Aorta (tissue), 5 donors: Measurements from ENCODE around the gene GPN1. TPM values are rescaled to one million over a fixed set of nuclear protein-coding genes. Genes with fewer than 3 reads are reported as not detected.

Experiments used
- ATAC-seq: fragments of 200-7000 bp; cut with Tn5 transposase; one replicate; pipeline ENCODE4 v1.9.1; 2022; ENCODE audit warnings: moderate library complexity; ENCODE audit not compliant: low FRiP score
- DNase-seq, 2 donors: peaks; one replicate each; pipeline ENCODE4 v3.0.0-alpha.2; 2020
- H3K27ac ChIP-seq, 2 donors: one replicate each; pipeline ENCODE4 v1.5.1; 2013; ENCODE audit warnings: low read length in 2 of 2, mild to moderate bottlenecking in 2 of 2, moderate library complexity in 2 of 2, control low read depth in 1 of 2, inconsistent platforms in 1 of 2, low read depth in 1 of 2
- H3K27me3 ChIP-seq, 2 donors: one replicate each; pipeline ENCODE4 v1.6.1; 2013; ENCODE audit warnings: control low read depth in 1 of 2, low read length in 1 of 2, mild to moderate bottlenecking in 1 of 2, moderate library complexity in 1 of 2; ENCODE audit not compliant: insufficient read depth in 2 of 2, control insufficient read depth in 1 of 2
- H3K36me3 ChIP-seq, 2 donors: one replicate each; pipeline ENCODE4 v1.6.1; 2013; ENCODE audit warnings: control low read depth in 1 of 2, low read length in 1 of 2, mild to moderate bottlenecking in 1 of 2; ENCODE audit not compliant: insufficient read depth in 2 of 2, control insufficient read depth in 1 of 2
- H3K4me1 ChIP-seq, 2 donors: one replicate each; pipeline ENCODE4 v1.6.1; 2013; ENCODE audit warnings: low read length in 2 of 2, control low read depth in 1 of 2, mild to moderate bottlenecking in 1 of 2, moderate library complexity in 1 of 2; ENCODE audit not compliant: insufficient read depth in 2 of 2, control insufficient read depth in 1 of 2
- H3K4me3 ChIP-seq, 2 donors: one replicate each; pipeline ENCODE4 v1.5.1; 2013; ENCODE audit warnings: low read length in 2 of 2, control low read depth in 1 of 2, mild to moderate bottlenecking in 1 of 2
- H3K9me3 ChIP-seq: one replicate; pipeline ENCODE4 v1.6.1; 2013; ENCODE audit warnings: mild to moderate bottlenecking, low read length; ENCODE audit not compliant: control insufficient read depth
- WGBS, 2 donors: extraction: QIAGEN DNeasy Blood & Tissue Kit; methylation state at CpG; one replicate each; pipeline ENCODE4 v1.1.7; 2013; 5-methylcytosine and 5-hydroxymethylcytosine counted together
- intact Hi-C, 2 donors: fragments of 100-400 bp; cut with DNase I; formaldehyde crosslinking; loops; one replicate each; pipeline versions ENCODE4 v1.14.2 to v1.15.0; 2022
- polyA plus RNA-seq, 2 donors: library from polyadenylated mRNA; stranded (reverse); fragments of 200-250 nt; gene quantifications; one replicate each; pipeline ENCODE4 v1.2.3, GENCODE V29; 2013
- total RNA-seq, 2 donors: library from RNA; stranded (reverse); fragmentation: NEBNext Ultra II Directional; extraction: Animal tissue kit (Norgen Biotek cat#: 25700); gene quantifications; one replicate each; pipeline ENCODE4 v1.2.1, GENCODE V29; 2021
- donor health status: healthy with polysubstance abuse.
- donor health status: Bipolar disorder and iron deficiency.
- donor health status: DM: no; HTN: no; CAD: no.
- donor health status: DM: no; HTN: no; CAD: no.
- donor health status: DM: yes; HTN: yes; CAD: no.

The GPN1 gene
- total and polyA plus RNA-seq, 4 donors = 16.4 to 24.8 (median 21.2) TPM

- DNase-seq (no peak), ATAC-seq (no peak)
- no peak overlapping the region for H3K4me3 ChIP-seq
- no peaks in the 10 kb centered on the region for H3K9me3 ChIP-seq
- 96 to 100% methylated on average over 1 of the region's 1 CpG for WGBS, 2 donors
- H3K4me1 ChIP-seq = peaks cover 0 to 2% of the 10 kb centered on the region in 2 donors
- H3K36me3 ChIP-seq = peaks cover 4 to 8% of the 10 kb centered on the region in 2 donors
- H3K27ac ChIP-seq = no peak overlapping the region
- H3K27me3 ChIP-seq = no peaks in the 10 kb centered on the region
- intact Hi-C loops = no loop called here
Measured at GRCh38 chr2:27687232-27687631, 58.4 kb downstream of the GPN1 start.

GRCh38 chr2:27689424-27689823, 60.6 kb downstream of the GPN1 start:
- Histone ChIP-seq H3K4me3 (no peak overlapping the region), H3K9me3 (no peaks in the 10 kb centered on the region), H3K27me3 (no peaks in the 10 kb centered on the region), H3K36me3 (peaks cover 4 to 8% of the 10 kb centered on the region in 2 donors), H3K4me1 (no peaks in the 10 kb centered on the region), H3K27ac (no peak overlapping the region)
- no peak for DNase-seq
- 94 to 96% methylated on average over 2 of the region's 2 CpGs for WGBS, 2 donors
- intact Hi-C loops = no loop called here
- ATAC-seq = no peak

- Histone ChIP-seq H3K27me3 (no peaks in the 10 kb centered on the region), H3K4me1 (no peaks in the 10 kb centered on the region), H3K4me3 (no peak overlapping the region), H3K36me3 (peaks cover 4 to 8% of the 10 kb centered on the region in 2 donors), H3K27ac (no peak overlapping the region), H3K9me3 (no peaks in the 10 kb centered on the region)
- ATAC-seq (no peak), DNase-seq (no peak)
- intact Hi-C loops = no loop called here
Measured at GRCh38 chr2:27690052-27690451, 61.2 kb downstream of the GPN1 start.

GRCh38 chr2:27697660-27698059, 68.8 kb downstream of the GPN1 start:
- Histone ChIP-seq H3K36me3 (peaks cover 0 to 4% of the 10 kb centered on the region in 2 donors), H3K9me3 (no peaks in the 10 kb centered on the region), H3K4me3 (no peak overlapping the region), H3K4me1 (no peaks in the 10 kb centered on the region), H3K27me3 (no peaks in the 10 kb centered on the region), H3K27ac (no peak overlapping the region)
- no peak for DNase-seq
- intact Hi-C loops = no loop called here
- ATAC-seq = no peak
- 58 to 62% methylated on average over 1 of the region's 1 CpG for WGBS, 2 donors

Other genes starting within 250 kb of the GPN1 start
- 10 to 100 TPM; 15.3 to 18.7 TPM for gene ZNF513, start 248.3 kb upstream of the GPN1 start, total RNA-seq
- 10 to 100 TPM in 1 of 2 donors, 1 to 10 TPM in 1; 5.5 to 32.7 TPM for gene ZNF513, start 248.3 kb upstream of the GPN1 start, polyA plus RNA-seq
- gene PPM1G, start 219.5 kb upstream of the GPN1 start, total RNA-seq = 10 to 100 TPM; 39.5 to 42.7 TPM
- 10 to 100 TPM; 37.3 to 40.7 TPM for gene PPM1G, start 219.5 kb upstream of the GPN1 start, polyA plus RNA-seq
- gene NRBP1, start 200.4 kb upstream of the GPN1 start, total RNA-seq = 10 to 100 TPM; 94.5 to 99.8 TPM
- 10 to 100 TPM; 51.2 to 81.2 TPM for gene NRBP1, start 200.4 kb upstream of the GPN1 start, polyA plus RNA-seq
- gene KRTCAP3, start 186.7 kb upstream of the GPN1 start, total RNA-seq = 1 to 10 TPM; 1.8 to 2.4 TPM
- 10 to 100 TPM in 1 of 2 donors, 1 to 10 TPM in 1; 3.9 to 13.9 TPM for gene KRTCAP3, start 186.7 kb upstream of the GPN1 start, polyA plus RNA-seq
- 10 to 100 TPM; 24.8 to 45.7 TPM for gene IFT172, start 139.3 kb upstream of the GPN1 start, total RNA-seq
- 10 to 100 TPM in 1 of 2 donors, 1 to 10 TPM in 1; 8.1 to 64.9 TPM for gene IFT172, start 139.3 kb upstream of the GPN1 start, polyA plus RNA-seq
- 10 to 100 TPM; 12.1 to 18.6 TPM for gene FNDC4, start 133.8 kb upstream of the GPN1 start, total RNA-seq
- gene FNDC4, start 133.8 kb upstream of the GPN1 start, polyA plus RNA-seq = 10 to 100 TPM; 21.4 to 39.0 TPM
- gene GCKR, start 132.2 kb upstream of the GPN1 start, total RNA-seq = 1 to 10 TPM in 1 of 2 donors, under 1 TPM in 1; 0.69 to 2.4 TPM
- gene GCKR, start 132.2 kb upstream of the GPN1 start, polyA plus RNA-seq = 1 to 10 TPM in 1 of 2 donors, under 1 TPM in 1; 0.13 to 7.7 TPM
- gene ZNF512, start 46.0 kb upstream of the GPN1 start, total RNA-seq = 10 to 100 TPM; 29.5 to 41.7 TPM
- 10 to 100 TPM; 12.1 to 21.2 TPM for gene ZNF512, start 46.0 kb upstream of the GPN1 start, polyA plus RNA-seq
- gene CCDC121, start within 50 bp of the GPN1 start, total RNA-seq = 1 to 10 TPM; 2.2 to 3.6 TPM
- gene CCDC121, start within 50 bp of the GPN1 start, polyA plus RNA-seq = 1 to 10 TPM; 2.4 to 4.5 TPM
- gene SUPT7L, start 34.6 kb downstream of the GPN1 start, total RNA-seq = 10 to 100 TPM; 25.2 to 32.1 TPM
- gene SUPT7L, start 34.6 kb downstream of the GPN1 start, polyA plus RNA-seq = 10 to 100 TPM in 1 of 2 donors, 1 to 10 TPM in 1; 9.4 to 45.5 TPM
- gene SLC4A1AP, start 34.8 kb downstream of the GPN1 start, total RNA-seq = 10 to 100 TPM; 17.8 to 19.7 TPM
- gene SLC4A1AP, start 34.8 kb downstream of the GPN1 start, polyA plus RNA-seq = 10 to 100 TPM; 10.3 to 16.1 TPM
- 100 to 1,000 TPM in 1 of 2 donors, 10 to 100 TPM in 1; 85.0 to 116 TPM for gene MRPL33, start 142.7 kb downstream of the GPN1 start, total RNA-seq
- gene MRPL33, start 142.7 kb downstream of the GPN1 start, polyA plus RNA-seq = 100 to 1,000 TPM; 253 to 347 TPM